GM12892 (cell line): ENCODE results near the gene FUOM. TPM values are rescaled to one million over a fixed set of nuclear protein-coding genes. Genes with fewer than 3 reads are reported as not detected.

Experiments used
- DNase-seq: peaks from one replicate; pipeline ENCODE4 v3.0.0; 2011; ENCODE audit not compliant: insufficient read length
- FAIRE-seq: peaks from 2 replicates; lab custom pipeline; 2011; peaks lifted over from hg19 to GRCh38; lab: Jason Lieb, UNC
- POLR2A ChIP-seq: IDR thresholded peaks from 2 replicates; pipeline ENCODE4 v1.6.1; 2011; ENCODE audit warnings: low read depth, low read length, control low read depth
- POLR2AphosphoS5 ChIP-seq: IDR thresholded peaks from 2 replicates; pipeline ENCODE4 v1.6.1; 2011; ENCODE audit warnings: low read depth, low read length, control low read depth
- TAF1 ChIP-seq: IDR thresholded peaks from 2 replicates; pipeline ENCODE4 v1.6.1; 2011; ENCODE audit warnings: low read depth, mild to moderate bottlenecking, control low read depth, low read length, borderline replicate concordance
- polyA plus RNA-seq: library from polyadenylated mRNA; unstranded; fragments of >200 nt; gene quantifications from one replicate; pipeline ENCODE4 v1.2.1, GENCODE V29; 2012; ENCODE audit warnings: missing spikeins, inconsistent platforms; ENCODE audit not compliant: missing spikeins

Gene FUOM, protein sequence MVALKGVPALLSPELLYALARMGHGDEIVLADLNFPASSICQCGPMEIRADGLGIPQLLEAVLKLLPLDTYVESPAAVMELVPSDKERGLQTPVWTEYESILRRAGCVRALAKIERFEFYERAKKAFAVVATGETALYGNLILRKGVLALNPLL
- polyA plus RNA-seq, result 17.9 TPM

DNA sequence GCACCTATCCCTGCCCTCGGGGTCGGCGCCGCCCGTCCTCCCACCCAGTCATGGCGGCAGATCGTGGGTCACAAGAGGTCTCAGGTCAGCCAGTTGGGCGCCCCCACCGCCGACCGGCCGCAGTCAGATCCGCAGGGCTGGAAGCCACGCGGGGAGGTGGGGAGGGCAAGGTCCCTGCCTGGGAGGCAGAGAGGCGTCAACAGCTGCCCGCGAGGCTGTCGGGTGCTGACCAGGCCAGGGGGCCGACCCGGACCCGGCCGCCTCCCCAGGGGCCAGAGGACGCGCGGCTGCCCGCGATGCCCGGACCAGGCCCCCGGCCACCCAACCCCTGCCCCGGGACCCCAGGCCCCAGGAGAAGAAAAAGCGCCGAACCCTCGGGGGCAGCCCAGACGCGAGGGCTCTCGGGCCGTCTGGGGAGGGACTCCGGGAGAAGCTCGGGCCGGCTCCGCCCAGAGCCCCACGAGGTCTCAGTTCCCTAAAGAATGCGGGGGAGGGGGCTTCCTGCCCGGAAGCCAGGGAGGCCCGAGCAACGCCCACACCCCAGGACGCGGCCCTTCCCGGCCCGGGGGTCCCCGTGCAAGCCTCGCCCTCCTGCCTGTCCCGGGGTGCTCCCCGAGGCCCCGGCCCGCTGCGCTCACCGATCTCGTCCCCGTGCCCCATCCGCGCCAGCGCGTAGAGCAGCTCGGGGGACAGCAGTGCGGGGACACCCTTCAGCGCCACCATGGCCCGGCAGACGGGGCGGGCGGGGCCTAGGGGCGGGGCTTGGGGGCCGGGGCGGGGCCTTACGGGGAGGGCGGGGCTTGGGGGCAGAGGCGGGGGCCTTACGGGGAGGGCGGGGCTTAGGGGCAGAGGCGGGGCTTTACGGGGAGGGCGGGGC, at the start of gene FUOM:
Gene FUOM (minus strand): TSS at position 735 of the 877 bp plus-strand sequence. CDS start 12 bp downstream, at position 723.
- FAIRE-seq (peak; percentile 87), DNase-seq (peak; percentile 98)
- TF ChIP-seq TAF1 (0 out of 2 replicates have a peak, but pooled peaks have one; percentile 27), POLR2AphosphoS5 (0 out of 2 replicates have a peak, but pooled peaks have one; percentile 30), POLR2A (peak; percentile 64; the same call in 1 of the 2 replicates)

DNA sequence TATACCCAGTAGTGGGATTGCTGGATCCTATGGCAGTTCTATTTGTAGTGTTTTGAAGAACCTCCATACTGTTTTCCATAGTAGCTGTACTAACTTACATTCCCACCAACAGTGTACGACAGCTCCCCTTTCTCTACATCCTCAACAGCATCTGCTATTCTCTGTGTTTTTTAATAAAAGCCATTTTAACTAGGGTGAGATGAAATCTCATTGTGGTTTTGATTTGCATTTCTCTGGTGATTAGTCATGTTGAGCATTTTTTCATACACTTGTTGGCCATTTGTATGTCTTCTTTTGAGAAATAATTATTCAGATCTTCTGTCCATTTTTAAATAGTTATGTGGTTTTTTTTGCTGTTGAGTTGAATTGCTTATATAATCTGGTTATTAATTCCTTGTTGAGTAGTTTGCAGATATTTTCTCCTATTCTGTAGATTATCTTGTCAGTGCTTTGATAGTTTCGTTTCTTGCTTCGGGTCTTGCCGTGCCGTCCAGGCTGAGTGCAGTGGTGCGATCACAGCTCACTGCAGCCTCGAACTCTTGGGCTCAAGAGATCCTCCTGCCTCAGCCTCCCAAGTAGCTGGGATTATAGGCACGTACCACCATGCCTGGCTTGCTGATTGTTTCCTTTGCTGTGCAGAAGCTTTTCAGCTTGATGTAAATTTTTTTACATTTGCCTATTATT, 48.2 kb upstream of the FUOM start:
- no peak for TF ChIP-seq TAF1
- TF ChIP-seq POLR2A, result no peak
- no peak for TF ChIP-seq POLR2AphosphoS5
- peak; percentile 30 for FAIRE-seq
- DNase-seq, result no peak

DNA sequence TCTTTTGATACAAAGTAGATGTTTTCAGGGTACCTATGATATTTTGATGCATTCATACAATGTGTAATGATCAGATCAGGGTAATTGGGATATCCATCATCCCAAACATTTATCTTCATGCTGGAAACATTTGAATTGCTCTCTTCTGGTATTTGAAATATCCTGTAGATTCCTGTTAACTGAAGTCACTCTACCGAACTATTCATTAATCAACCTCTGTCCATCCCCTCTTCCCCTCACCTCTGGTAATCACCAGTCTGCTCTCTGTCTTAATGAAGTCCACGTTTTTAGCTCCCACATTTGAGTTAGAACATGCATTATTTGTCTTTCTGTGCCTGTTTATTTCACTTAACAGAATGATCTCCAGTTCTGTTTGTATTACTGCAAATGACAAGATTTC, 47.5 kb upstream of the FUOM start:
- FAIRE-seq (no peak), DNase-seq (no peak)
- TF ChIP-seq POLR2A, result no peak
- TF ChIP-seq POLR2AphosphoS5, result no peak

DNA sequence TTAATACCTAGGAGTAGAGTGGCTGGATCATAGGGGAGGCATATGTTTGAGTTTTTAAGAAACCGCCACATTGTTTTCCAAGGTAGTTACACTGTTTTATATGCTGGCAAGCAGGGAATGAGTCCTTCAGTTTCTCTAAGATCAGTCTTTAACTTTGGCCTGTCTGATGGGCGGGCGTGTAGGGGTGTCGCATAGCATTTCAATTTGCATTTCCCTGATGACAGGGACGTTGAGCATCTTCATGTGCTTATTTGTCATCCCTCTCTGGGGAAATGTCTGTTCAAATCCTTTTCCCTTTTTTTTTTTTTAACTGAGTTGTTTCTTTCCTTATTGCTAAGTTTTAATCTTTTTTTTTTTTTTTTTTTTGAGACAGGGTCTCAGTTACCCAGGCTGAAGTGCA, 46.0 kb upstream of the FUOM start:
- TF ChIP-seq POLR2AphosphoS5 (no peak), POLR2A (no peak), TAF1 (no peak)
- FAIRE-seq (no peak), DNase-seq (no peak)

- DNase-seq (no peak), FAIRE-seq (no peak)
- TF ChIP-seq TAF1 (no peak), POLR2AphosphoS5 (0 out of 2 replicates have a peak, but pooled peaks have one; percentile 17)
Observed at GRCh38 chr10:133403359-133403758, 45.5 kb upstream of the FUOM start.

DNA sequence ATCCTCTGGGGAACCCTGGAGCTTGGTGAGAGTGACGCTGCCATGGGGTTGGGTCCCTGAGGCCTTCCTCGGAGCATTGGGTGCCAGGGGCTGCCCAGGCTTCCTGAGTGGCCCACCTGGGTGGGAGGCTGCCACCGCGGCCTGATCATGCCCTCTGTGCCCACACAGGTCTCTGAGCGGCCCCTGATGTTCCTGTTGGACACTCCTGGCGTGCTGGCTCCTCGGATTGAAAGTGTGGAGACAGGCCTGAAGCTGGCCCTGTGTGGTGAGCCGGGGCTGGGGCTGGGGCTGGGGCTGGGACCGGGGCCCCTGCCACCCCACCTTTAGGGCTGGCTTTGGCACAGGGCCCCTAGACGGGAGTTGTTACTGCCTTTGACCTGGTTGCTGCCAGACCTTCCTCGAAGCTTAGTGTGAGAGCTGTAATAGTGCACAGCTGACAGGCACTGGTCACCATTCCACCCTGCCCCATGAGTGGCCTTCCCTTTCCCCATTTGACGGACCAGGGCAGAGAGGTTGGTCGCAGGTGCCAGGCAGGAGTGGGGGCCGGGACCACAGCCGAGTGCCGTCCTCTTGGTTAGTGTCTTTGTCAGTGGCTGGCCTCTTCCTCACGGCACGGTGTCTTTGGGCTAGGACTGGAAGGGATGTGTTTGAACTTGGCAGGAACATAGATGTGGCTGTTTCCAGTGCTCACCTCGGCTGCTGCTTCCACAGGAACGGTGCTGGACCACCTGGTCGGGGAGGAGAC, 44.3 kb upstream of the FUOM start:
- FAIRE-seq, result no peak
- no peak for DNase-seq
- TF ChIP-seq POLR2AphosphoS5 (no peak), POLR2A (no peak), TAF1 (no peak)

DNA sequence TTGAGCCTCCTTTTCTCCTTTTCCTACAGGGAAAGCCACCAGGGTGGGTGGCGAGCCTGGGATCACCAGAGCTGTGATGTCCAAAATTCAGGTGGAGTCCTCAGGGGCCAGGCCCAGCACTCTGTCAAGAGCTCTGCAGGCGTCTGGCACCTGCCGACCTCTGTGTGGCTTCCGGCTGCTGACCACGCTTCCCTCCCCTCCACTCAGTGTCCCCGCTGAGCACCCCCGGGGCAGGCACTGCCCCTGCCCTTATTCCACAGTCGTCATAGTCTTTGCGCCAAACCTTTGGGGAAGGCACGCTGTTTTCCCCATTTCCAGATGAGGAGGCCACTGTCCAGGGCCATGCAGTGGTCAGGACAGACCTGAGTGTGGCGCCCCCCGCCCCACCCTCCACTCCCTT, 43.7 kb upstream of the FUOM start:
- no peak for FAIRE-seq
- no peak for DNase-seq
- TF ChIP-seq POLR2AphosphoS5 (no peak), TAF1 (no peak), POLR2A (no peak)

GRCh38 chr10:133400624-133401424, 43.0 kb upstream of the FUOM start:
- TF ChIP-seq TAF1, result no peak
- TF ChIP-seq POLR2AphosphoS5, result no peak
- no peak for TF ChIP-seq POLR2A
- peak; percentile 71 for FAIRE-seq
- DNase-seq, result no peak

DNA sequence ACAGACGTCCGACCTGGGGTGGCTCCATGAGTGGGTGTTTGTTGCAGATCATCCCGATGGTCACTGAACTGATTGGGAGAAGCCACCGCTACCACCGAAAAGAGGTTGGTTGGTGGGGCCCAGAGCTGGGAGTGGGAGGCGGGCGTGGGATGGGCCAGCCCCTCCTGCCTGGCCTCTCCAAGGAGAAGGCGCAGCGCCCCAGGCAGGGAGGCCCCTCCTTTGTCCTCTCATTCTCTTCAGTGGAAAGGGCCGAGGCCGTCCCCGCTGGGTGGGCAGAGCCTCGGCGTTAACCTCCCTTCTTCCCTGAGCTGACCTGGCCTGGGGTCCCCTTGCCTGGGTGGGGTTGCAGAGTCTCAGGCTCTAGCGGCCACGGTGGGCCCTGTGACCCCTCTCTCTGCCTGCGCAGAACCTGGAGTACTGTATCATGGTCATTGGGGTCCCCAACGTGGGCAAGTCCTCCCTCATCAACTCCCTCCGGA, 41.3 kb upstream of the FUOM start:
- TF ChIP-seq POLR2AphosphoS5 (no peak), POLR2A (no peak), TAF1 (no peak)
- FAIRE-seq, result no peak
- DNase-seq, result no peak

DNA sequence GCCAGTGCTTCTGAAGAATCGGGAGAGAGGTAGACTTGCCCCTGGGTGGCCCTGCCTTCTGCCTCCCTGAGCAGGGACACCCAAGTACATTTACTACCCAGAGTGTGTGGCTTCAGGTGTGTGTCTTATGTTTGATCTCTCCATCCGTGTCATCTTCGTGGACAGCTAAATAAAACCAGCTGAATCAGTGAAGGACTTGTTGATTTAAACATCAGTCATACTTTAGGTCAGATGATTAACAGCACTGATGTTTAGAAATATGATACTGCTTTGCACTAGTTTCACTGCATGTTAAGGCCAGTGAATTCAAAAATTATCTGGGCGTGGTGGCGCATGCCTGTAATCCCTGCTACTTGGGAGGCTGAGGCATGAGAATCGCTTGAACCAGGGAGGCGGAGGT, 40.1 kb upstream of the FUOM start:
- no peak for DNase-seq
- no peak for TF ChIP-seq POLR2AphosphoS5
- no peak for TF ChIP-seq POLR2A
- no peak for TF ChIP-seq TAF1
- FAIRE-seq, result no peak
